HUES48 (cell line): ENCODE measurements around the gene AOC2.

Source experiments
- H3K27ac ChIP-seq: one replicate; pipeline ENCODE4 v1.7.0; 2013; ENCODE audit warnings: low read depth, low read length, inconsistent platforms
- H3K27me3 ChIP-seq: 2 replicates; pipeline ENCODE4 v1.6.1; 2013; ENCODE audit warnings: mild to moderate bottlenecking, low read length; ENCODE audit not compliant: control insufficient read depth, insufficient read depth
- H3K36me3 ChIP-seq: 2 replicates; pipeline ENCODE4 v1.6.1; 2013; ENCODE audit warnings: low read length; ENCODE audit not compliant: control insufficient read depth, insufficient read depth
- H3K4me1 ChIP-seq: 2 replicates; pipeline ENCODE4 v1.6.1; 2013; ENCODE audit warnings: mild to moderate bottlenecking, low read length; ENCODE audit not compliant: control insufficient read depth, insufficient read depth
- H3K4me3 ChIP-seq: 2 replicates; pipeline ENCODE4 v1.5.1; 2013; ENCODE audit warnings: mild to moderate bottlenecking, low read depth, low read length
- H3K9ac ChIP-seq: 2 replicates; pipeline ENCODE4 v1.6.1; 2013; ENCODE audit warnings: mild to moderate bottlenecking, low read depth, low read length, moderate library complexity
- H3K9me3 ChIP-seq: 2 replicates; pipeline ENCODE4 v1.6.1; 2013; ENCODE audit warnings: low read length; ENCODE audit not compliant: control insufficient read depth, insufficient read depth

Gene AOC2

DNA sequence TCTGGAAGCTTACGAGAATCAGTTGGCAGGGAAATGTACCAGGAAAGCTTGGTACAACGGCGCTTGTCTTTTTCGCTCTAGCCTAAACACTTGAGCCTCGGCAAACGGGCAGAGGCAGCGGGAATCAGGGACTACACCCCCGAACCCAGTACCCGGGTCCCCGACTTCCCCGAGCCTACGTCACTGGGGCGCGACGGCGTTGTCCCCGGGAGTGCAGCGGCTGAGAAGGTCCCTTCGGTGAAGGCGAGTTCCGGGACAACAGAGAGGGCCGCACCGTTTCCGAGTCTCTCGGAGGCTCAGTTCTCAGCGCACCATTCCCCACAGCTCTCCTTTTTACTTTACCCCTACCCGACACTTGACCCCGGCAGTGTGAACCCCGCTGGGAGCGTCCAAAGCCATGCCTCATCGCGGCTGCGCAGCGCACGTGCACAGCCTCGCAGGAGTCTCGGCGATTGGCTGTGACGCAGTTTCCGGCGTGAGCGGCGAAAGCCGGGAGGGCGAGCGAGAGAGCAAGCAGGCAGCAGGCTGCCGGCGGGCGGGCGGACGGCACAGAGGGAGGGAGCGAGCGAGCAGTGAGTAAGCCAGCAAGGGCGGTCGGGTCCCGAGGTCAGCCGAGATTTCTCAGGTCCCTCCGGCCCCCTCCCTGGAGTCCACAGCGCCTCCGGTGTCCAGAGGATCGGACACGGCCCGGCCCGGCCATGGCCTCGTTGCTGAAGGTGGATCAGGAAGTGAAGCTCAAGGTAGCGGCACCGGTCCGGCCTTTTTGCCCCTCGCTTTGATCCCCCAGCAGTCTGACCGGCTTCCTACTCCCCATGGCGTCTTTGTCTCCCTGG, 11.2 kb upstream of the AOC2 start, which contains the start of gene PSME3:
Gene PSME3 (plus strand): TSS at position 464 of the 833 bp plus-strand sequence. CDS start 235 bp downstream, at position 699.
- peaks cover 7% of the 10 kb centered on the region; the same call in 1 of the 2 replicates for H3K4me1 ChIP-seq
- H3K27ac ChIP-seq, result peak within 1 kb of the TSS; percentile 96
- no peaks in the 10 kb centered on the region for H3K9me3 ChIP-seq
- H3K36me3 ChIP-seq, result peaks cover 33% of the 10 kb centered on the region
- H3K27me3 ChIP-seq, result 0 out of 2 replicates have a peak, but pooled peaks cover 3% of the 10 kb centered on the region
- H3K4me3 ChIP-seq, result peak within 1 kb of the TSS; percentile 92
- peak within 1 kb of the TSS; percentile 99 for H3K9ac ChIP-seq

DNA sequence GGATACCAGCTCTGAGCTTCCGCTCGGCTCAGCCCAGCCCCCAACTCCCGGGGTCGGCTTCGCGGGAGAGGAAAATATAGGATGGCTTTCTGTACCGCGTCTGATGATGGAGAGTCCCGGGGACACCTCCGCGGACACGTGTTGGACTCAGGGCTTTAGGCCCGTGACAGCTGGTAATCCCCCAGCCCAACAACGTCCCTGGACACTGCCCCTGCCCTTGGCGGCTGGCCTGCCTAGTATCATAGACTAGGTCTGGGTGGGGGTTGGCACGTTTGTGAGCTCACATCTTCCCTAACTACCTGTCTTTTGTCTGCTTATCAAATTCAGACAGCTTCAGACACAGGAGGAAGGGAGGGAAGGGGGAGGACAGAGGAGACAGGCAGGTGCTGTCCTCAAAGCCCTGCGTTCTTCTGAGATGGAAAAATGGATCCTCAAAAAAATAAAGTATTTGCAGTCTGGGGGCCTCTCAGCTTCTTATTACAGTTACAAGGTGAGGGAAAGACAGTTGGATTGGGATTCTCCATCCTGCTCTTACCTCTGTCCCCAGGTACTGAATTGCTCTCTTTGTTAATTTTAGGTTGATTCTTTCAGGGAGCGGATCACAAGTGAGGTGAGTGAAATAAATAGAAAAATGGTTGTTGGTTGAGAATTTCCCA, 10.5 kb upstream of the AOC2 start:
- Histone ChIP-seq H3K9ac (peak overlapping the region; percentile 99), H3K4me3 (peak overlapping the region; percentile 92), H3K27ac (peak overlapping the region; percentile 96), H3K27me3 (no peaks in the 10 kb centered on the region), H3K36me3 (peaks cover 40% of the 10 kb centered on the region), H3K4me1 (peaks cover 7% of the 10 kb centered on the region; the same call in 1 of the 2 replicates), H3K9me3 (no peaks in the 10 kb centered on the region)

- no peak overlapping the region for H3K9ac ChIP-seq
- H3K27me3 ChIP-seq, result no peaks in the 10 kb centered on the region
- H3K27ac ChIP-seq, result no peak overlapping the region
- no peak overlapping the region for H3K4me3 ChIP-seq
- no peaks in the 10 kb centered on the region for H3K9me3 ChIP-seq
- H3K36me3 ChIP-seq, result peaks cover 57% of the 10 kb centered on the region
- H3K4me1 ChIP-seq, result peaks cover 7% of the 10 kb centered on the region; the same call in 1 of the 2 replicates
These were observed 8.6 kb upstream of the AOC2 start for GRCh38 chr17:42835732-42836131.

GRCh38 chr17:42841975-42842685, 2.2 kb upstream of the AOC2 start:
- no peak overlapping the region for H3K27ac ChIP-seq
- H3K4me3 ChIP-seq, result no peak overlapping the region
- no peaks in the 10 kb centered on the region for H3K27me3 ChIP-seq
- no peaks in the 10 kb centered on the region for H3K4me1 ChIP-seq
- H3K9me3 ChIP-seq, result no peaks in the 10 kb centered on the region
- H3K9ac ChIP-seq, result no peak overlapping the region
- H3K36me3 ChIP-seq, result peaks cover 85% of the 10 kb centered on the region

DNA sequence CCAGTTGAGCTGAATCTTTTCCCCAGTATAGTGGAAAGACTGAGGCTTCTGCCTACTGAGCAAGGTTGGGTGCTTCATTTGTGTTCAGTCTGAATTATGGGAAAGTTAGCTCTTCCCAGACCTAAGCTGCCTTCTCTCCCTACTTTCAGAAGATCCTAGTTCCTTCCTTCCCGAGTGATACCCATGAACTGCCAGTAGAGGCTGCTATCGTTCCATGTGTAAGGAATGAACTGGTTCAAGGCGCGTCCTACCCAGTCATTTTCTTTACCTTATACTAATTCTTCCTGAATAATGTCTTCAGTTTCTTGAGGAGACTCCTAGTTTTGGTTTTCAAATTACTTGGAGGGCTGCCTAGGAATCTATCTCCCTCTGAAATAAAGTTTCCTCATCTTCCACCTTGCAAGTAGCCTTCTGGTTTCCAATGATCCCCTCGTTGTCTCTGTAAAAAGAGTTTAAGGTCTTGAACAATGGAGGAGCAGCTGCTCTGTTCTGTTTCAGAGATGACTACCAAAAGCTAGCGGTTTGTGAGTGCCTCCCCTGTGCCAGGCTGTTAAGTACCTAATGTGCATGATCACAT, 934 bp upstream of the AOC2 start:
- Histone ChIP-seq H3K27ac (no peak overlapping the region), H3K36me3 (peaks cover 72% of the 10 kb centered on the region), H3K4me1 (no peaks in the 10 kb centered on the region), H3K4me3 (no peak overlapping the region), H3K9me3 (no peaks in the 10 kb centered on the region), H3K27me3 (no peaks in the 10 kb centered on the region), H3K9ac (no peak overlapping the region)

DNA sequence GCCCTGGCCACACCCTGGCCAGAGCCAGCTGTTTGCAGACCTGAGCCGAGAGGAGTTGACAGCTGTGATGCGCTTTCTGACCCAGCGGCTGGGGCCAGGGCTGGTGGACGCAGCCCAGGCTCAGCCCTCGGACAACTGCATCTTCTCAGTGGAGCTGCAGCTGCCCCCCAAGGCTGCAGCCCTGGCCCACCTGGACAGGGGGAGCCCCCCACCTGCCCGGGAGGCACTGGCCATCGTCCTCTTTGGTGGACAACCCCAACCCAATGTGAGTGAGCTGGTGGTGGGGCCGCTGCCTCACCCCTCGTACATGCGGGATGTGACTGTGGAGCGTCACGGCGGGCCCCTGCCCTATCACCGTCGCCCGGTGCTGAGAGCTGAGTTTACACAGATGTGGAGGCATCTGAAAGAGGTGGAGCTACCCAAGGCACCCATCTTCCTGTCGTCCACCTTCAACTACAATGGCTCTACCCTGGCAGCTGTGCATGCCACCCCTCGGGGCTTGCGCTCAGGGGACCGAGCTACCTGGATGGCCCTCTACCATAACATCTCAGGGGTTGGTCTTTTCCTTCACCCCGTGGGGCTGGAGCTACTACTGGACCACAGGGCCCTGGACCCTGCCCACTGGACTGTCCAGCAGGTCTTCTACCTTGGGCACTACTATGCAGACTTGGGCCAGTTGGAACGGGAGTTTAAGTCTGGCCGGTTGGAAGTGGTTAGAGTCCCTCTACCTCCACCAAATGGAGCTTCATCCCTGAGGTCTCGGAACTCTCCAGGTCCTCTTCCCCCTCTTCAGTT, 578 bp downstream of the AOC2 start:
- no peaks in the 10 kb centered on the region for H3K27me3 ChIP-seq
- no peak overlapping the region for H3K9ac ChIP-seq
- no peak overlapping the region for H3K27ac ChIP-seq
- no peaks in the 10 kb centered on the region for H3K4me1 ChIP-seq
- H3K36me3 ChIP-seq, result peaks cover 58% of the 10 kb centered on the region
- no peak overlapping the region for H3K4me3 ChIP-seq
- no peaks in the 10 kb centered on the region for H3K9me3 ChIP-seq

DNA sequence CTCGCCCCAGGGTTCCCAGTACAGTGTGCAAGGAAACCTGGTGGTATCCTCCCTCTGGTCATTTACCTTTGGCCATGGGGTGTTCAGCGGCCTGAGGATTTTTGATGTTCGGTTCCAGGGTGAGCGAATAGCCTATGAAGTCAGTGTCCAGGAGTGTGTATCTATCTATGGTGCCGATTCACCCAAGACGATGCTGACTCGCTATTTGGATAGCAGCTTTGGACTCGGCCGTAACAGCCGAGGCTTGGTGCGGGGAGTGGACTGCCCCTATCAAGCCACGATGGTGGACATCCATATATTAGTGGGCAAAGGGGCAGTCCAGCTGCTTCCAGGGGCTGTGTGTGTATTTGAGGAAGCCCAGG, 1.2 kb downstream of the AOC2 start:
- no peak overlapping the region for H3K9ac ChIP-seq
- no peak overlapping the region for H3K27ac ChIP-seq
- no peaks in the 10 kb centered on the region for H3K27me3 ChIP-seq
- H3K4me3 ChIP-seq, result no peak overlapping the region
- H3K9me3 ChIP-seq, result no peaks in the 10 kb centered on the region
- peaks cover 53% of the 10 kb centered on the region for H3K36me3 ChIP-seq
- H3K4me1 ChIP-seq, result no peaks in the 10 kb centered on the region

DNA sequence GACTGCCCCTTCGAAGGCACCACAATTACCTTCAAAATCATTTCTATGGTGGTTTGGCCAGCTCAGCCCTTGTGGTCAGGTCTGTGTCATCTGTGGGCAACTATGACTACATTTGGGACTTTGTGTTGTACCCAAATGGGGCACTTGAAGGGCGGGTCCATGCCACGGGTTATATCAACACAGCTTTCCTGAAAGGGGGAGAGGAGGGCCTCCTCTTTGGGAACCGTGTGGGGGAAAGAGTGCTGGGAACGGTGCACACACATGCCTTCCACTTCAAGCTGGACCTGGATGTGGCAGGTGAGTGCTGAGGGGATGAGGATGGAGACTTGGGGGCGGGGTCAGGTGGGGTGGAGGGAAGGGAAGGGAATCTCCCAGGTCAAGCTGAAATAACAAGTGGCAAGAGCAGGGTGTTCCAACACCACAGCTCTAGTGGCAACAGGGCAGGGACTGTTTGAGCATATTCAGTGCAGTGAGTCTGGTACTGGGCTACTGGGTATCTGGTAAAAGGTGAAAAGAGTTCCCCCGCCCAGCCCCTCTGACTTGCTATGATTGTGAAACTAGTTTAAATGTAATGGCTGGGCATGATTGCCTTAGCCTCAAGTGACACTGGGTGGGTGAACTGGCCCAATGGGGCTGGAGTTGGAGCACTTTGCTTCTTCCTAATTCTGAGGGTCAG, 1.7 kb downstream of the AOC2 start:
- Histone ChIP-seq H3K27ac (no peak overlapping the region), H3K36me3 (peaks cover 49% of the 10 kb centered on the region), H3K4me3 (no peak overlapping the region), H3K27me3 (no peaks in the 10 kb centered on the region), H3K9ac (no peak overlapping the region), H3K9me3 (no peaks in the 10 kb centered on the region), H3K4me1 (no peaks in the 10 kb centered on the region)

DNA sequence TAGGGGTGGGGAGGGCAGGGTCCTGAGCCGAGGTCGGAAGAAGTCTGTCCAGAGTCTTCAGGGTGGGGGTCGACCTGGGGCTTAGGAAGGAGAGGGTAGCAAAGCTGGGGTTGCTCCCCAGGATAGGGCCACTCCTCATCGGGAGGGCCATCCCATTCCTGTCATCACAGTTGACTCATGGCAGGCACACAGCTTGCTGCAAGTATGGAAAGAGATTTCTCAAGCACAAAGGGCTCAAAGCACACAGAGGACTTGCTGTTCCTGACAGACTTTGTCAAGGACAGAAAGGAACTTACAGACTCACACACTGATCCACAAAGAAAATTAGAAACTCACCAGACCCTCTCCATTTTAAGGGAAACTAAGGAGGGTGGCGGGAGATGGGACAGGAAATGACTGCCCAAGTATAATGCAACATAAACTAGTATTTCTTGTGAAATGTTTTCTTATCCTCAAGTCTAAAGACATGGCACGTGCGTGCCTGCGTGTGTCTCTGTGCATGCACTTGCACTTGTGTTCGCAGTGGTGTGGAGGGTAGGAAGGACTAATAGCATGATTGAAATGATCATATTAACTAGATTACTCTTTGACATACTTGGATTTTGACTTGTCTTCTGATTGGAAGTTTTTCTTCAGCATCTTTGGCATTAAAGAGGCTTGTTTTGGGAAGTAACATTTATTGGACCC, 2.4 kb downstream of the AOC2 start:
- H3K4me1 ChIP-seq, result no peaks in the 10 kb centered on the region
- H3K27me3 ChIP-seq, result no peaks in the 10 kb centered on the region
- no peak overlapping the region for H3K27ac ChIP-seq
- no peaks in the 10 kb centered on the region for H3K9me3 ChIP-seq
- H3K4me3 ChIP-seq, result no peak overlapping the region
- no peak overlapping the region for H3K9ac ChIP-seq
- H3K36me3 ChIP-seq, result peaks cover 42% of the 10 kb centered on the region
